OCI-LY7 (cell line): ENCODE results near the gene INSL6.

ENCODE experiments used
- EZH2phosphoT487 ChIP-seq: fragments of 200-600 bp; sonication (generic); IDR thresholded peaks from 2 replicates; pipeline ENCODE4 v1.6.1; 2018; ENCODE audit warnings: low read depth, borderline replicate concordance, mild to moderate bottlenecking, mixed run types, antibody characterized with exemption, low read length, moderate library complexity, mixed read lengths
- TF ChIP-seq, protein P1 (sequence below): fragments of 200-600 bp; sonication (generic); conservative IDR thresholded peaks from 2 replicates; pipeline ENCODE4 v1.5.1; 2014; ENCODE audit warnings: mild to moderate bottlenecking, antibody characterized with exemption, low read length, moderate library complexity, mixed read lengths

DNA sequence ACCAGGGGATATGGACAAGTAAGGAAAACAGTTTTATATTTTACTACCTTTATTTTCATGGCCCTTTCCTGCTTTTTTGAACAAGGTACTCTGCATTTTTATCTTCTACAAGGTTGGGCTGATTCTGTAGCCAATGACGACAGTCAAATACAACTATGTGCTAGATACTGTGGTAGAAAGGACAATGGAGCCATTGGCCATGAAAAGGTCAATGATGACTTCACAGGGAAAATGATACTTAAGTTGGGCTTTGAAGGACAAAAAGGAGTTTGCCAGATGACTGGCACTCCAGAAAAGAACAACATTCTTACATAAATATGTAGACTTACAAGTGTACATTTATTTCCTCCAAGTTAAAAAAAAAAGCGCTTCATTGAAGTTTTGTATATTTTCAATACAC is 663 bp downstream of the INSL6 start:
- TF ChIP-seq, protein P1, sequence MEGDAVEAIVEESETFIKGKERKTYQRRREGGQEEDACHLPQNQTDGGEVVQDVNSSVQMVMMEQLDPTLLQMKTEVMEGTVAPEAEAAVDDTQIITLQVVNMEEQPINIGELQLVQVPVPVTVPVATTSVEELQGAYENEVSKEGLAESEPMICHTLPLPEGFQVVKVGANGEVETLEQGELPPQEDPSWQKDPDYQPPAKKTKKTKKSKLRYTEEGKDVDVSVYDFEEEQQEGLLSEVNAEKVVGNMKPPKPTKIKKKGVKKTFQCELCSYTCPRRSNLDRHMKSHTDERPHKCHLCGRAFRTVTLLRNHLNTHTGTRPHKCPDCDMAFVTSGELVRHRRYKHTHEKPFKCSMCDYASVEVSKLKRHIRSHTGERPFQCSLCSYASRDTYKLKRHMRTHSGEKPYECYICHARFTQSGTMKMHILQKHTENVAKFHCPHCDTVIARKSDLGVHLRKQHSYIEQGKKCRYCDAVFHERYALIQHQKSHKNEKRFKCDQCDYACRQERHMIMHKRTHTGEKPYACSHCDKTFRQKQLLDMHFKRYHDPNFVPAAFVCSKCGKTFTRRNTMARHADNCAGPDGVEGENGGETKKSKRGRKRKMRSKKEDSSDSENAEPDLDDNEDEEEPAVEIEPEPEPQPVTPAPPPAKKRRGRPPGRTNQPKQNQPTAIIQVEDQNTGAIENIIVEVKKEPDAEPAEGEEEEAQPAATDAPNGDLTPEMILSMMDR, result no peak
- TF ChIP-seq EZH2phosphoT487, result no peak
